GM12878 (cell line): ENCODE data around the gene SSR1. TPM values are rescaled to one million over a fixed set of nuclear protein-coding genes. Genes with fewer than 3 reads are reported as not detected.

Experiments
- ATAC-seq: fragments of 200-7000 bp; cut with Tn5 transposase; 3 replicates; pipeline ENCODE4 v1.9.1; 2020; ENCODE audit warnings: mild to moderate bottlenecking, moderate library complexity
- BruUV-seq: library from RNA; stranded (reverse); fragments of 400-500 nt; replicated peaks from 2 replicates; lab custom pipeline; 2021; lab: Mats Ljungman, UMichigan
- CTCF ChIA-PET: fragments of 300-600 bp; sonication (Branson Sonifier 250); formaldehyde crosslinking; extraction: SDS; loops from one replicate; lab custom pipeline; 2021; ENCODE audit warnings: inconsistent platforms; lab: Yijun Ruan, JAX
- POLR2A ChIA-PET: fragments of 350-600 bp; formaldehyde crosslinking; extraction: SDS; loops from one replicate; lab custom pipeline; 2021; ENCODE audit warnings: inconsistent platforms; lab: Charles Lee
- RAD21 ChIA-PET: fragments of 300-600 bp; sonication (Branson Sonifier 250); formaldehyde crosslinking; loops from one replicate; lab custom pipeline; 2023; ENCODE audit warnings: antibody characterized with exemption; ENCODE audit not compliant: unreplicated experiment; lab: Charles Lee
- SMC1A ChIA-PET: fragments of 300-600 bp; sonication (Branson Sonifier 250); formaldehyde crosslinking; loops from one replicate; lab custom pipeline; 2023; ENCODE audit not compliant: unreplicated experiment, uncharacterized antibody; lab: Charles Lee
- DNase-seq: peaks from one replicate; pipeline ENCODE4 v3.0.0-alpha.2; 2011; ENCODE audit warnings: low read depth, low spot score
- FAIRE-seq: peaks from 3 replicates; lab custom pipeline; 2011; peaks lifted over from hg19 to GRCh38; lab: Jason Lieb, UNC
- H2AFZ ChIP-seq: 2 replicates; pipeline ENCODE4 v1.6.0; 2011; ENCODE audit warnings: low read depth, low read length, control low read depth; ENCODE audit not compliant: control insufficient read depth
- H3K27ac ChIP-seq: 2 replicates; pipeline ENCODE4 v1.5.1; 2011; ENCODE audit warnings: control low read depth; ENCODE audit not compliant: control insufficient read depth, insufficient read depth
- H3K27me3 ChIP-seq, 2 experiments: replicated peaks in 1 of 2; 2 replicates each; pipeline versions ENCODE4 v1.6.0 to v1.6.1; 2011; ENCODE audit warnings: low read length in 1 of 2; ENCODE audit not compliant: control insufficient read depth in 2 of 2, insufficient read depth in 2 of 2
- H3K36me3 ChIP-seq, 2 experiments: 2 replicates each; pipeline ENCODE4 v1.5.1; 2011; ENCODE audit warnings: low read length in 1 of 2; ENCODE audit not compliant: control insufficient read depth in 2 of 2, insufficient read depth in 2 of 2
- H3K4me1 ChIP-seq: 2 replicates; pipeline ENCODE4 v1.6.1; 2011; ENCODE audit warnings: mild to moderate bottlenecking, low read length, moderate library complexity, mixed read lengths; ENCODE audit not compliant: control insufficient read depth, insufficient read depth
- H3K4me2 ChIP-seq: 2 replicates; pipeline ENCODE4 v1.6.0; 2011; ENCODE audit warnings: control low read depth; ENCODE audit not compliant: control insufficient read depth, insufficient read depth
- H3K4me3 ChIP-seq: fragments of 200-600 bp; sonication (generic); 2 replicates; pipeline ENCODE4 v1.5.1; 2016
- H3K79me2 ChIP-seq: 2 replicates; pipeline ENCODE4 v1.6.0; 2011; ENCODE audit warnings: low read length; ENCODE audit not compliant: control insufficient read depth, insufficient read depth
- H3K9ac ChIP-seq: 2 replicates; pipeline ENCODE4 v1.8.0; 2011; ENCODE audit warnings: low read length, control low read depth, mixed read lengths; ENCODE audit not compliant: control insufficient read depth, insufficient read depth
- H3K9me3 ChIP-seq: replicated peaks from 3 replicates; pipeline ENCODE4 v1.5.1; 2011; ENCODE audit warnings: mild to moderate bottlenecking, low read length; ENCODE audit not compliant: control insufficient read depth, insufficient read depth
- H4K20me1 ChIP-seq: 2 replicates; pipeline ENCODE4 v1.6.0; 2011; ENCODE audit not compliant: control insufficient read depth, insufficient read depth
- NR2C2 ChIP-seq: IDR thresholded peaks from 2 replicates; pipeline ENCODE4 v1.6.1; 2011; ENCODE audit warnings: borderline replicate concordance, low read depth; ENCODE audit not compliant: control insufficient read depth, insufficient read length
- SREBF2 ChIP-seq: IDR thresholded peaks from 2 replicates; pipeline ENCODE4 v1.6.1; 2012; ENCODE audit warnings: mild to moderate bottlenecking, low read length
- WGBS: methylation state at CpG from one replicate; pipeline ENCODE4 v1.1.6; 2016; ENCODE audit warnings: low lambda C conversion rate; ENCODE audit not compliant: insufficient replicate concordance, insufficient coverage; ENCODE audit errors: missing lambda C conversion rate; 5-methylcytosine and 5-hydroxymethylcytosine counted together
- in situ Hi-C: fragments of 300-500 bp; cut with MboI; formaldehyde crosslinking; loops from 9 replicates; pipeline ENCODE4 v1.14.3; 2018; ENCODE audit warnings: mixed read lengths
- intact Hi-C: fragments of 100-400 bp; cut with micrococcal nuclease; formaldehyde crosslinking; loops from one replicate; pipeline ENCODE4 v1.14.2; 2022; ENCODE audit not compliant: unreplicated experiment
- polyA plus RNA-seq, 11 experiments: library from polyadenylated mRNA; depleted of rRNA in 4 of 11; unstranded in 6 of 11; stranded (reverse) in 5 of 11; fragments of >200 nt; fragmentation: Nextera tagmentation in 4 of 11; fragmentation: Illumina TruSeq in 1 of 11; extraction: Ambion mirVana in 4 of 11; extraction: Trizol in 1 of 11; gene quantifications; 1 replicate in 1 of 11; 2 replicates in 10 of 11; pipeline versions ENCODE4 v1.2.1 to v1.2.3, GENCODE V29; 2011 to 2016; ENCODE audit warnings: inconsistent platforms in 2 of 11, missing spikeins in 2 of 11, low read depth in 1 of 11
- total RNA-seq, 4 experiments: library from RNA; depleted of rRNA in 3 of 4; stranded (reverse); fragments of >200 nt in 3 of 4; fragmentation: Illumina TruSeq in 1 of 4; extraction: Trizol in 1 of 4; gene quantifications; 2 replicates each; pipeline versions ENCODE4 v1.2.1 to v1.2.3, GENCODE V29; 2013 to 2021
- TF ChIP-seq, protein P1 (sequence below): fragments of 450-650 bp; IDR thresholded peaks from 2 replicates; pipeline ENCODE4 v1.6.1; 2016; ENCODE audit warnings: mild to moderate bottlenecking, moderate library complexity, borderline replicate concordance
- TF ChIP-seq, protein P2 (sequence below): fragments of 450-650 bp; IDR thresholded peaks from 2 replicates; pipeline ENCODE4 v1.6.1; 2014; ENCODE audit warnings: mild to moderate bottlenecking

Gene SSR1
- total and polyA plus RNA-seq, 10 of the 15 experiments (the other 5 are each of a cell fraction or from before 2014, with no cell fraction given), result 42.0 to 209 (median 128) TPM

DNA sequence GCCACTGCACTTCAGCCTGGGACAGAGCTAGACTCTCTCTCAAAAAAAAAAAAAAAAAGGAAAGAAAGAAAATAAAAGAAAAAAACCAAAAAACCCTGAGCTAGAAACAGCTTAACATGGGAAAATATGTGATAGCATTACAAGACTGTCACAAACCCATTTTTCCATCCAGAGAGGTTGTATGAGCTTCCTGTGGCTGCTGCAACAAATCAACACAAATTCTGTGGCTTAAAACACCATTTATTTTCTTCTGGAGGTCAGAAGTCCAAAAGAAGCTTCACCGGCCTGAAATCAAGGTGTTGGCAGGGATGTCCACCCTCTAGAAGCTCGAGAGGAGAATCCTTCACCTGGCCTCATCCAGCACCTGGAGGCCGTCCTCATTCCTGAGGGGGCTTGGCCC is 21.7 kb upstream of the SSR1 start (continued):
- TF ChIP-seq, protein P1, sequence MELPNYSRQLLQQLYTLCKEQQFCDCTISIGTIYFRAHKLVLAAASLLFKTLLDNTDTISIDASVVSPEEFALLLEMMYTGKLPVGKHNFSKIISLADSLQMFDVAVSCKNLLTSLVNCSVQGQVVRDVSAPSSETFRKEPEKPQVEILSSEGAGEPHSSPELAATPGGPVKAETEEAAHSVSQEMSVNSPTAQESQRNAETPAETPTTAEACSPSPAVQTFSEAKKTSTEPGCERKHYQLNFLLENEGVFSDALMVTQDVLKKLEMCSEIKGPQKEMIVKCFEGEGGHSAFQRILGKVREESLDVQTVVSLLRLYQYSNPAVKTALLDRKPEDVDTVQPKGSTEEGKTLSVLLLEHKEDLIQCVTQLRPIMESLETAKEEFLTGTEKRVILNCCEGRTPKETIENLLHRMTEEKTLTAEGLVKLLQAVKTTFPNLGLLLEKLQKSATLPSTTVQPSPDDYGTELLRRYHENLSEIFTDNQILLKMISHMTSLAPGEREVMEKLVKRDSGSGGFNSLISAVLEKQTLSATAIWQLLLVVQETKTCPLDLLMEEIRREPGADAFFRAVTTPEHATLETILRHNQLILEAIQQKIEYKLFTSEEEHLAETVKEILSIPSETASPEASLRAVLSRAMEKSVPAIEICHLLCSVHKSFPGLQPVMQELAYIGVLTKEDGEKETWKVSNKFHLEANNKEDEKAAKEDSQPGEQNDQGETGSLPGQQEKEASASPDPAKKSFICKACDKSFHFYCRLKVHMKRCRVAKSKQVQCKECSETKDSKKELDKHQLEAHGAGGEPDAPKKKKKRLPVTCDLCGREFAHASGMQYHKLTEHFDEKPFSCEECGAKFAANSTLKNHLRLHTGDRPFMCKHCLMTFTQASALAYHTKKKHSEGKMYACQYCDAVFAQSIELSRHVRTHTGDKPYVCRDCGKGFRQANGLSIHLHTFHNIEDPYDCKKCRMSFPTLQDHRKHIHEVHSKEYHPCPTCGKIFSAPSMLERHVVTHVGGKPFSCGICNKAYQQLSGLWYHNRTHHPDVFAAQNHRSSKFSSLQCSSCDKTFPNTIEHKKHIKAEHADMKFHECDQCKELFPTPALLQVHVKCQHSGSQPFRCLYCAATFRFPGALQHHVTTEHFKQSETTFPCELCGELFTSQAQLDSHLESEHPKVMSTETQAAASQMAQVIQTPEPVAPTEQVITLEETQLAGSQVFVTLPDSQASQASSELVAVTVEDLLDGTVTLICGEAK, result no peak

DNA sequence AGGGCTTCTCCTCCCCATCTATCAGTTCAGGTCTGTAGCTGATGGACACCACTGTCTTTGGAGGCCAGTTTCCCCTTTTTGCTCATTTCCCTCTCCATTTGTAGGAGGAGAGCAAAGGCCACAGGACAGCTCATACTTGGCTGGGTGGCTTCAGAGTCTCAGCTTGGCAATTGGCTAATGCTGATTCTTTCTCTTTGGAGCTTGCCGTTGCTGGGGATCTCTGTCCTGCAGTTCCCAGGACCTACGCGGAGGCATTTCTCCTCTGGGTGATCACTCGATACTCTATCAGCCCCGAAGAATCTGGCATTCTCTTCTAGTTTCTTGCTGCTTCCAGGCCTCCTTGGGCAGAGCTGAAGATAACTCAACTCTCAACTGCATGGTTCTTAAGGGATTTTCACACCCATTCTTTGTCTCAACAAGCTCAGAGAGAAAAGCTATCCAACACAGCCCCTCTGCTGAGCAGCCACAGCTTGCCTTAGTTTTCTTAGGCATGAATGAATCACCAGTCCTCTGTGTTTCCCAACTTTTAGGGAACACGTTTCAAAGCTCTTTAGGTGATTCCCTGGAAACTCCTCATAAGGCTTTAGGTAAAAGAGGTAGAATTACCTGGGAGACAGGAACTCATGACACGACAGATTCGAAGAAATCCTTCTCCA is 19.2 kb upstream of the SSR1 start:
- DNase-seq (no peak), ATAC-seq (no peak), FAIRE-seq (no peak)
- no peak for TF ChIP-seq SREBF2
- no peak for TF ChIP-seq NR2C2
- TF ChIP-seq, protein P2, sequence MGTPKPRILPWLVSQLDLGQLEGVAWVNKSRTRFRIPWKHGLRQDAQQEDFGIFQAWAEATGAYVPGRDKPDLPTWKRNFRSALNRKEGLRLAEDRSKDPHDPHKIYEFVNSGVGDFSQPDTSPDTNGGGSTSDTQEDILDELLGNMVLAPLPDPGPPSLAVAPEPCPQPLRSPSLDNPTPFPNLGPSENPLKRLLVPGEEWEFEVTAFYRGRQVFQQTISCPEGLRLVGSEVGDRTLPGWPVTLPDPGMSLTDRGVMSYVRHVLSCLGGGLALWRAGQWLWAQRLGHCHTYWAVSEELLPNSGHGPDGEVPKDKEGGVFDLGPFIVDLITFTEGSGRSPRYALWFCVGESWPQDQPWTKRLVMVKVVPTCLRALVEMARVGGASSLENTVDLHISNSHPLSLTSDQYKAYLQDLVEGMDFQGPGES, result no peak
- no peak overlapping the region for H3K9ac ChIP-seq
- no peak overlapping the region for H3K4me3 ChIP-seq
- no peaks in the 10 kb centered on the region for H3K4me1 ChIP-seq
- ChIA-PET RAD21 (interaction anchor here (0.7 to 1.2 kb wide), 2 partner anchors 12 to 58 kb away, joined by 3 read pairs; no protein-coding TSS in a partner anchor), SMC1A (interaction anchor here (0.8 to 0.9 kb wide), 2 partner anchors 55 to 56 kb away, joined by 3 read pairs; no protein-coding TSS in a partner anchor), CTCF (interaction anchor here (0.6 to 1.4 kb wide), 6 partner anchors 16 to 655 kb away, joined by 3 to 4 read pairs (median 3); partner anchors contain the start of genes CAGE1 and RIOK1), POLR2A (interaction anchor here (0.6 to 1.4 kb wide), 3 partner anchors 24 to 676 kb away, joined by 3 to 4 read pairs (median 3); no protein-coding TSS in a partner anchor)
- no peaks in the 10 kb centered on the region for H4K20me1 ChIP-seq
- H3K36me3 ChIP-seq, result no peaks in the 10 kb centered on the region
- no peaks in the 10 kb centered on the region for H3K9me3 ChIP-seq
- no peak overlapping the region for H2AFZ ChIP-seq
- no TSS peak for BruUV-seq
- H3K4me2 ChIP-seq, result no peak overlapping the region
- H3K79me2 ChIP-seq, result no peaks in the 10 kb centered on the region
- in situ Hi-C loops, result no loop called here
- 70% methylated on average over 8 of the region's 8 CpGs for WGBS
- intact Hi-C loops, result no loop called here
- no peak overlapping the region for H3K27ac ChIP-seq
- H3K27me3 ChIP-seq, result no peaks in the 10 kb centered on the region; a peak in 1 of 4 replicates
